ENCODE measurements around the gene KANSL1L.

Gene KANSL1L

DNA sequence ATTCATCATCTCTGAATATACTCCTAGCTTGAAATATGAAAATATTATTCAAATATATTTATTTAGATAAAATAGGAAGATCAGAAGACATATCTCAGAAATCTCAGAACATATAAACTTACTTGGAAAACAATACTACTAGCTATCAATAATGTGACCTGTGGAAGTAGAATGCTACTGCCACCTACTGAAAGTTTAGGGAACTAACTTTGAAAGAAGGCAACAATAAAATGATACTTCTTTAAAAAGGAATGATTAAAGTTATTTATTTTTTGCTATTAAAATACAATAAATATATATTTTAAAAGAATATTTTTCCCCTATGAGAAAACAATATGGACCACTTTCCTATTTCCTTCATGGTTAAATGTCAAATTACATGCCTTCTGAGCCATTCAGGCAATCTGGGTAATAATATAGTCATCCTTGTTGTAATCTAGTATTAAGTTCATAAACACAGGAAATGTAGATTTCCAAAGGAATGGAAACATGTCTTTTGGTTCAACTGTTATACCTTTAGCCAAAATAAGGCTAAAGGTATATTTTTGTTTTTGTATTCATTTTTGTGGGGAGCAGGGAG is 28.1 kb upstream of the KANSL1L start:
- Histone ChIP-seq H3F3A (ENCODE audit: control insufficient read depth, insufficient read depth) (no peaks in the 10 kb centered on the region), H3K79me2 (ENCODE audit: control insufficient read depth, low read length) (no peaks in the 10 kb centered on the region), H3K27ac (ENCODE audit: low read depth, low read length) (no peak overlapping the region), H3K9me3 (ENCODE audit: control insufficient read depth, insufficient read depth, low read length) (no peaks in the 10 kb centered on the region), H3K36me3 (ENCODE audit: control insufficient read depth, low read length) (no peaks in the 10 kb centered on the region), H3K4me1 (ENCODE audit: control insufficient read depth, low read length) (no peaks in the 10 kb centered on the region), H4K20me1 (ENCODE audit: control insufficient read depth, insufficient read depth, low read depth, low read length) (no peaks in the 10 kb centered on the region), H3K4me3 (ENCODE audit: low read length) (no peak overlapping the region), H3K27me3 (ENCODE audit: control insufficient read depth, low read length) (peaks cover 6% of the 10 kb centered on the region), H3K9me2 (replicated peaks; ENCODE audit: control insufficient read depth, low read length) (no peaks in the 10 kb centered on the region), H3K4me2 (ENCODE audit: low read length) (no peak overlapping the region)
- TF ChIP-seq EZH2phosphoT487 (IDR thresholded peaks at IDR 0.05; ENCODE audit: borderline replicate concordance, low read length), result no peak
- TF ChIP-seq, protein P1, sequence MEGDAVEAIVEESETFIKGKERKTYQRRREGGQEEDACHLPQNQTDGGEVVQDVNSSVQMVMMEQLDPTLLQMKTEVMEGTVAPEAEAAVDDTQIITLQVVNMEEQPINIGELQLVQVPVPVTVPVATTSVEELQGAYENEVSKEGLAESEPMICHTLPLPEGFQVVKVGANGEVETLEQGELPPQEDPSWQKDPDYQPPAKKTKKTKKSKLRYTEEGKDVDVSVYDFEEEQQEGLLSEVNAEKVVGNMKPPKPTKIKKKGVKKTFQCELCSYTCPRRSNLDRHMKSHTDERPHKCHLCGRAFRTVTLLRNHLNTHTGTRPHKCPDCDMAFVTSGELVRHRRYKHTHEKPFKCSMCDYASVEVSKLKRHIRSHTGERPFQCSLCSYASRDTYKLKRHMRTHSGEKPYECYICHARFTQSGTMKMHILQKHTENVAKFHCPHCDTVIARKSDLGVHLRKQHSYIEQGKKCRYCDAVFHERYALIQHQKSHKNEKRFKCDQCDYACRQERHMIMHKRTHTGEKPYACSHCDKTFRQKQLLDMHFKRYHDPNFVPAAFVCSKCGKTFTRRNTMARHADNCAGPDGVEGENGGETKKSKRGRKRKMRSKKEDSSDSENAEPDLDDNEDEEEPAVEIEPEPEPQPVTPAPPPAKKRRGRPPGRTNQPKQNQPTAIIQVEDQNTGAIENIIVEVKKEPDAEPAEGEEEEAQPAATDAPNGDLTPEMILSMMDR (IDR thresholded peaks at IDR 0.05; ENCODE audit: low read depth, low read length, poor library complexity, severe bottlenecking), result peak; percentile 23

DNA sequence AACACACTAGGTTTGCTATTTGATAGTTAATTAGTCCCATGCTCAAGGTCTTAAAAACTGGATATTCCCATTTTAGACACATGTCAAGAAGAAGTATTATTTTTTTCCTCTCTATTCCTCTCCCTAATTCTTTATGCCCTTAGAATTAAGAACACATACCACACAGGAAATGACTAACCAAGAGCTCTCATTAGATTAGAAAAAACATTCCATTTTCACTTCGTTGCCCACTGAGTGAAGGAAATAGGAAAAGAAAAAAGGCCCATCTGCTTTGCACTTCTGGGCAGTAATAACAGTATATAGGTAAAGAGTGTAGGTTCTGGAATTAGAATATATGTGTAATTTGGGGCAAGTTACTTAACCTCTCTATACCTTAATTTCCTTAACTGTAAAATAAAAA is 27.1 kb upstream of the KANSL1L start:
- Histone ChIP-seq H3K9me3 (ENCODE audit: control insufficient read depth, insufficient read depth, low read length) (no peaks in the 10 kb centered on the region), H3K9me2 (replicated peaks; ENCODE audit: control insufficient read depth, low read length) (no peaks in the 10 kb centered on the region), H3K27ac (ENCODE audit: low read depth, low read length) (no peak overlapping the region), H3K27me3 (ENCODE audit: control insufficient read depth, low read length) (peaks cover 3% of the 10 kb centered on the region), H3F3A (ENCODE audit: control insufficient read depth, insufficient read depth) (no peaks in the 10 kb centered on the region), H3K36me3 (ENCODE audit: control insufficient read depth, low read length) (no peaks in the 10 kb centered on the region), H3K79me2 (ENCODE audit: control insufficient read depth, low read length) (no peaks in the 10 kb centered on the region), H3K4me2 (ENCODE audit: low read length) (no peak overlapping the region), H4K20me1 (ENCODE audit: control insufficient read depth, insufficient read depth, low read depth, low read length) (no peaks in the 10 kb centered on the region), H3K4me3 (ENCODE audit: low read length) (no peak overlapping the region), H3K4me1 (ENCODE audit: control insufficient read depth, low read length) (no peaks in the 10 kb centered on the region)
- no peak for TF ChIP-seq EZH2phosphoT487 (IDR thresholded peaks at IDR 0.05; ENCODE audit: borderline replicate concordance, low read length)

DNA sequence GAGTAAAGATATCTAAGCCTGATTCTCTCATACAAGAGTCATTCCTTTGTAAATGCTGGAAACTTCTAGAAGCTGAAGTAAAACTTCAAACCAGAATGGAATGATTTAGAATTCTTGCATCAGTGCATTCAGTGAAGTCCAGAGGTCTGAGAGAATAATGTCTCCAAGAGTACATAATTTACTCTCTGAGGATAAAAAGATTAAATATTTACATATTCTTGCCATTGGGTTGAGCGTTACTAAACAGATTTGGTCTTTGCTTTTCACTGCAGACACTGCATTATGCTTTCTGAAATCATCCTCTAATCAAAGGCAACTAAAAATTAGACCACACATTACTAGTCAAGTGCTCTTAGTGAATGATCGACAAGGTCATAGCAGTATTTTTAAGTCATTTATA is 26.5 kb upstream of the KANSL1L start:
- TF ChIP-seq, protein P1 (IDR thresholded peaks at IDR 0.05; ENCODE audit: low read depth, low read length, poor library complexity, severe bottlenecking), result no peak
- TF ChIP-seq EZH2phosphoT487 (IDR thresholded peaks at IDR 0.05; ENCODE audit: borderline replicate concordance, low read length), result no peak
- Histone ChIP-seq H4K20me1 (ENCODE audit: control insufficient read depth, insufficient read depth, low read depth, low read length) (no peaks in the 10 kb centered on the region), H3K4me2 (ENCODE audit: low read length) (no peak overlapping the region), H3K4me3 (ENCODE audit: low read length) (no peak overlapping the region), H3K36me3 (ENCODE audit: control insufficient read depth, low read length) (no peaks in the 10 kb centered on the region), H3K9me2 (replicated peaks; ENCODE audit: control insufficient read depth, low read length) (no peaks in the 10 kb centered on the region), H3K27ac (ENCODE audit: low read depth, low read length) (no peak overlapping the region), H3K4me1 (ENCODE audit: control insufficient read depth, low read length) (no peaks in the 10 kb centered on the region), H3K27me3 (ENCODE audit: control insufficient read depth, low read length) (no peaks in the 10 kb centered on the region), H3K79me2 (ENCODE audit: control insufficient read depth, low read length) (no peaks in the 10 kb centered on the region), H3K9me3 (ENCODE audit: control insufficient read depth, insufficient read depth, low read length) (no peaks in the 10 kb centered on the region), H3F3A (ENCODE audit: control insufficient read depth, insufficient read depth) (no peaks in the 10 kb centered on the region)

DNA sequence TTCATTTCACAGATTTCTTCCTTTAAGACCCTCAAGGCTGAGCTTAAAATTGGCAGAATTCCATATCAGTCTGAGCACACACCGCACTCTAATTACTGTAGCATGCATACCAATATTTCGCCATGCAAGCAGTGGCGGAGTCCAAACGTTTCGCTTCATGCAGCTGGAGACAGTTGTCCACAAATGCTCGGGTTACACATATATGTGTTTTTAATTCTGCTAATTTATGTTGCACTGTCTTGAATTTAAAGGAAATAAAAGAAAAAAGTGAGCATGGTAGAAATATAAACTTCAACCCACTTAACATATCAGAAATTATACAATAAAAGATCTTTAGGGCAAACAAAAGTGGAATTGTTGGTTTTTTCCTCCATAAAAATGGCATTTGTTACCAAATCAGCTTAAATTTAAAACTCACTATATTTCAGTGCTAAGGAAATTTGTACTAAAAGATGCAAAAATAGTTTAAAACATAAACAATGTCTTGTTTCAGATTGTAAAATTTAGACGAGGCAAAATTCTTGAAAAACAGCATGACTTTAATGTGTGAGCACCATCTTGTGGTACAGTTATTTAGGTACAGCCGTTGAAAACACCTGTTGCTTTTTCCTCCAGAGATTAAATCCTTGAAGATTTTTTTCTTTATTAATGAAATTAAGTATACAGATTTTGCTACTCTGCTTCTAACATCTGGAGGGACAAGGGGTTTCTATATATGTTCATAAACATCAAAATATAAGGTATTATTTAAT is 24.1 kb upstream of the KANSL1L start:
- Histone ChIP-seq H3K79me2 (ENCODE audit: control insufficient read depth, low read length) (no peaks in the 10 kb centered on the region), H3K4me2 (ENCODE audit: low read length) (no peak overlapping the region), H3K4me1 (ENCODE audit: control insufficient read depth, low read length) (no peaks in the 10 kb centered on the region), H3K9me2 (replicated peaks; ENCODE audit: control insufficient read depth, low read length) (no peaks in the 10 kb centered on the region), H3K9me3 (ENCODE audit: control insufficient read depth, insufficient read depth, low read length) (no peaks in the 10 kb centered on the region), H3F3A (ENCODE audit: control insufficient read depth, insufficient read depth) (no peaks in the 10 kb centered on the region), H4K20me1 (ENCODE audit: control insufficient read depth, insufficient read depth, low read depth, low read length) (no peaks in the 10 kb centered on the region), H3K4me3 (ENCODE audit: low read length) (no peak overlapping the region), H3K36me3 (ENCODE audit: control insufficient read depth, low read length) (no peaks in the 10 kb centered on the region), H3K27me3 (ENCODE audit: control insufficient read depth, low read length) (no peaks in the 10 kb centered on the region), H3K27ac (ENCODE audit: low read depth, low read length) (no peak overlapping the region)
- no peak for TF ChIP-seq EZH2phosphoT487 (IDR thresholded peaks at IDR 0.05; ENCODE audit: borderline replicate concordance, low read length)
- TF ChIP-seq, protein P1 (IDR thresholded peaks at IDR 0.05; ENCODE audit: low read depth, low read length, poor library complexity, severe bottlenecking), result peak; percentile 58
